ENCODE results near the gene CAMSAP1.

The CAMSAP1 gene

GRCh38 chr9:135771401-135772051, 135.8 kb downstream of the CAMSAP1 start:
- no peak for DNase-seq

GRCh38 chr9:135770771-135771170, 136.6 kb downstream of the CAMSAP1 start:
- DNase-seq, result no peak

GRCh38 chr9:135770203-135770535, 137.2 kb downstream of the CAMSAP1 start:
- no peak for DNase-seq

GRCh38 chr9:135769489-135770202, 137.7 kb downstream of the CAMSAP1 start:
- DNase-seq, result no peak

- DNase-seq, result no peak
These were observed 138.7 kb downstream of the CAMSAP1 start for GRCh38 chr9:135768516-135769218.

GRCh38 chr9:135766707-135767106, 140.6 kb downstream of the CAMSAP1 start:
- no peak for DNase-seq

- no peak for DNase-seq
These were observed 141.1 kb downstream of the CAMSAP1 start for GRCh38 chr9:135766251-135766650.

- DNase-seq, result no peak
These were observed 141.9 kb downstream of the CAMSAP1 start for GRCh38 chr9:135765416-135765815.

- no peak for DNase-seq
These were observed 142.6 kb downstream of the CAMSAP1 start for GRCh38 chr9:135764731-135765130.

GRCh38 chr9:135763716-135764446, 143.5 kb downstream of the CAMSAP1 start:
- no peak for DNase-seq

- no peak for DNase-seq
These were observed 144.4 kb downstream of the CAMSAP1 start for GRCh38 chr9:135762921-135763320.

GRCh38 chr9:135761845-135762168, 145.5 kb downstream of the CAMSAP1 start:
- no peak for DNase-seq

- DNase-seq, result no peak
These were observed 146.0 kb downstream of the CAMSAP1 start for GRCh38 chr9:135761150-135761844.

GRCh38 chr9:135760465-135760864, 146.9 kb downstream of the CAMSAP1 start:
- no peak for DNase-seq

GRCh38 chr9:135759676-135760300, 147.6 kb downstream of the CAMSAP1 start:
- DNase-seq, result no peak

- DNase-seq, result no peak
These were observed 148.5 kb downstream of the CAMSAP1 start for GRCh38 chr9:135758870-135759269.

Measured in femur (tissue), 1 donor.